8988T (cell line): Measurements from ENCODE around the gene AIM2.

ENCODE experiments used
- DNase-seq: peaks from one replicate; pipeline ENCODE4 v3.0.0; 2011

Gene AIM2

DNA sequence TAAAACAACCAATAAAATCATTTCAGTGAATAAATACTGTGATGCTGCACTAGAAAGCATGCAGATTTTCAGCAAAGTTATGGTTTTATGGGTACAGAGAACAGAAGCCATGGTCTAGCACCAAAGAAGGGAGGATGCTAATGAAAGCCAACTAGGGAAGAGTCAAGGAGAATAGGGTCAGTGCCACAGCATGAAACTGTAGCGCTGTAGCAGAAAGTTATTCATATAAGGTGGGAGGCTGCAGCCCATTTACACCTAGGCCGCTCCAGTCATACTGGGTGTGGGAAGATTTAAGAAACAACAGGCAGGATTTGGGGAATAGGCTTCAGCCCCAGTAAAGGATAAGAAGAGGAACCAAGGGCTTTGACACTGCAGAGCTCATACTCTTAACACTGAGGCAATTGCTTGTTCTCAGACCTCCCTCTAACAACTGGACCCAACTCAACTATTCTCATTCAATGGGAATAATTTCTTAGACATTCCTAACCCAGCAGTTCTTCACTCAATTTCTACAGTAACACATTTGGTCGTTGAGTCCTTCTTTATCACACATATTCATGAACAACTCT is 62.5 kb downstream of the AIM2 start:
- DNase-seq, result no peak

- DNase-seq, result no peak
These were observed 64.1 kb downstream of the AIM2 start for GRCh38 chr1:159012495-159012894.
